ENCODE measurements around the gene SUMO3. TPM values are rescaled to one million over a fixed set of nuclear protein-coding genes. Genes with fewer than 3 reads are reported as not detected.

Gene SUMO3
- total RNA-seq, 1 donor, result 86.3 TPM

DNA sequence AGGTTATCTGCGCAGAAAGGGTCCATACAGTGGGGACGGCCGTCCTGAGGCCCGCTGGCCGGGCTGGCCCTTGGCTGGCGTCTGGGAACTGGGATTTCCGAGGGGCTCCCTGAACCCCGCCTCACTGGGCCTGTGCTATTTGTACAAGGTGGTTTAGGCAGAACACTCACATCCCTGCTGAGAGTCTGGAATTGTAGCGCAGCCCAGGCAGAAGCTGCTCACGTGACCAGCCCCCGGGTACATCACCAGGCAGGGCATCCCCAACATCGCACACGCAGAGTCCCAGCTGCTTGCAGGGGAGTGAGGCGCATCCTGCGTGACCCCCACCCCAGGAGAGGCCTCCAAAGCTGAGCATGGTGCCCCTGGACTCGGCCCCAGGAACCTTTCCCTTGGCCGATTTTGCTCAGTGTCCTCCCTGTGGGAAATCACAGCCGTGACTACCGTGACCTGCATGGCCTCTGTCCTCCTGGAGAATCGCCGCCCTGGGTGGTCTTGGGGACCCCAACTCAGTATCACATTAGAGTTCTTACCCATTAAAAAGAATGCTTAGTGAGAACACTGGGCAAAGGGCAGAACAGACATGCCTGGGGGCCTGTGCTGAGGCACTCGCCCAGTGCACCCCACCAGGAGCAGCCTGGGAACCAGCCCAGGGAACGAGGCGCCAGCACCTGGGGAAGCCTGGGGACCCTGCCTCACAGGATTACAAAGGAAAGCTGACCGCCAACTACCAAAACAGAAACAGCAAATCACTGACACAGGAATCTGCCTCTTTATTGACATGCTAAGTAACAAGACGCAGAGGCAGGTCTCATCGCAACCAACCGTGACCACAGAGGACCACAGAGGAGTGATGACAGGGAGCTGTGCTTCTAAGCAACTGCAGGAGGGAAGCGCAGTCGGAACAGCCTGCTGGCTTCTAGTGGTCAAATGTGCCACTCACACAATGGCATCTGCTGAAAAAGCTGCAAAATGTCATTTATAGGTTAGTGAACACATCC lies 49.7 kb downstream of the SUMO3 start:
- Histone ChIP-seq H3K27me3 (ENCODE audit: insufficient read depth, low read length) (no peaks in the 10 kb centered on the region), H3K9me3 (ENCODE audit: low read depth, low read length) (no peaks in the 10 kb centered on the region), H3K4me3 (ENCODE audit: low read length) (no peak overlapping the region), H3K4me1 (ENCODE audit: insufficient read depth, low read length) (peaks cover 5% of the 10 kb centered on the region)

DNA sequence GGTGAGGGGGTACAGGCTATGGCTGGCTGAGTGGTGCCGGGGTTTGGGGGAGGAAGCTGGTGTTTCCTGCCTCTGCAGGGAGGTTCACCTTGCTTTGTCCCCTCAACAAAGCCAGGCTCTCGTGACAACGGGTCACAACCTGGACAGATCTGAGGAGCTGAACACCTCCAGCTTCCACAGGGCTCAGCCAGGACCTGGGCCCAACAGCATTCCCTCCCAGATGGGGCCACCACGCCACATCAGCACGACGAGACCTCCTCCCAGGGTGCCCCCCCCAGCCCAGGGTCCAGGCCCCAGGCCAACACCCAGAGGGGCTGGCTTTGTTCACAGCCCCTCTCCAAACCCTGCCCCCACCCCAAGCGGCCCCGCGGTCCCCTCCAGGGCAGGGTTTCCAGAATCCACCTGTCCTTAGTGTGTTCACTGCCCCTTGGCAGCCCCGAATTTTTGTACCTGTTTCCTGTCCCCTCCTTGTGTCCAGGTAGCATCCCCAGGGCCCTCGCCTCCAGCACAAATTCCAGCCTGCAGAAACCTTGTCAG lies 51.0 kb downstream of the SUMO3 start:
- Histone ChIP-seq H3K4me1 (ENCODE audit: insufficient read depth, low read length) (peaks cover 5% of the 10 kb centered on the region), H3K4me3 (ENCODE audit: low read length) (no peak overlapping the region), H3K9me3 (ENCODE audit: low read depth, low read length) (no peaks in the 10 kb centered on the region), H3K27me3 (ENCODE audit: insufficient read depth, low read length) (no peaks in the 10 kb centered on the region)

DNA sequence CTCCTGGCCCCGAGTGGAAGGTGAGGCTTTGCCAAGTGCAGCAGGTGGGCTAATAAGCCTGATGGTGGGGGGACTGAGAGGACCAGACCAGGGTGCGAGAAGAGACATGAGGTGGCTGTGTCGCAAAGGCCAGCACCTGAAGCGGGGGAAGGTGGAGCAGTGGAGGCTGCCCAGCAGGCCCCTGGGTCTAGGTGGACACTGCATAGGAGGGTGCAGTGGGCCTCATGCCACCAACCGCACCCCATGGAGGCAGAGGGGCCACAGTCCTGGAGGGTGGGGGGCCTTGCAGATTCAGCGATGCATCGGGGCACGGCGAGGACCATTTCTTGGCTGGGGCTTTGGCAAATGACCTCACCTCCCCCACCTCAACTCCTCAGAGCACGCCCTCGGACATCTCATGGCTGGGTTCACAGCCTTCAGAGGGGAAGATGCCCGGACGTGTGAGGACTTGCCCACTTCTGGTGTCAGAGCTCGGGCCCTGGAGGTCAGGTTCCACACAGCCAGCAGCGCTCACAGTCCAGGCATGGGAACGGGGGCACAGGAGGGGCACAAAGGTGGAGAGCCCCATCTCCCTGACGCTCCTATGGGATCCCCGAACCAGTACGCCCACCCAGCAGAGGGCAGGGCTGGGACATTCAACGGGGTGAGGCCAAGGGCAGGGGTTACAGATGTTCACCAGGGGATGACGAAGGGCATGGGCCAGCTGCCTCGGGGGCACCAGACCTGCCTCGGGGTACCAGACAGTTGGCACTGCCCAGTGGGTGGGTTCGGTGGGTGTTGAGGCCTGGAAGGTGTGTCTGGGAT lies 51.6 kb downstream of the SUMO3 start:
- no peak overlapping the region for H3K4me3 ChIP-seq (ENCODE audit: low read length)
- H3K4me1 ChIP-seq (ENCODE audit: insufficient read depth, low read length), result peaks cover 5% of the 10 kb centered on the region
- no peaks in the 10 kb centered on the region for H3K9me3 ChIP-seq (ENCODE audit: low read depth, low read length)
- no peaks in the 10 kb centered on the region for H3K27me3 ChIP-seq (ENCODE audit: insufficient read depth, low read length)

DNA sequence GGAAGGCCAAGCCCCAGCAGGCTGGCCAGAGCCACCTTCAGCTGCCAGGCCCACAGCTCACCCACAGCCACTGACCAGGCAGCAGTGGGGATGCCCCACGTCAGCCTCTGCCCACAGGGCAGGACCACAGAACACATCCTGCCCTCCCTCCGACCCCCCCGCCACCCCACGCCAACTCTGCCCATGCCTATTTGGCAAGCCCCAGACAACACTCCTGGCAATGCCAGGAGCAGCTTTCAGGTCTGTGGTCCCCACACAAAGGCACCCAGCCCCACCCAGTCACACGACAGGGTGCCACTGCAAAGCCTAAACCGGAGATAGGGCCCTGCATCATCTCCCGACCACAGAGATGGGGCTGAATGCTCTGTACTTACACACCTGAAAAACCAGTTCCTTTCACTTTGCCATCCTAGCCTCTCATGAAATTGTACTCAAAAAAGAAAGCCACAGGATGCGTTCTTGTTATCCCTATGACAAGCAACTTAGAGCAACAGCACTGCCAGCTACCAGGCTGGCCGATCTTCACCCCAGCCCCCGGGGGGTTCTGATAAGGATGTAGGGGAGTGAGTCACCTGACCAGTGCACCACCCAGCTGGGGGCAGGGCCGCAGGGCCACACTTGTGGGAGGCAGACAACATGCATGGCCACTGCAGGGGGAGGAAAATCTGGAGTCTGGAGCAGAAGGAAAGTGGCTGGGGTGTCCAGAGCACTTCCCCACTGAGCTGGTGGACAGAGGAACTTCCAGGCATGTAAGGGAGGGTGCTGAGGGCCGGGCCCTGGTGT lies 52.4 kb downstream of the SUMO3 start:
- Histone ChIP-seq H3K4me1 (ENCODE audit: insufficient read depth, low read length) (peaks cover 5% of the 10 kb centered on the region), H3K4me3 (ENCODE audit: low read length) (no peak overlapping the region), H3K27me3 (ENCODE audit: insufficient read depth, low read length) (no peaks in the 10 kb centered on the region), H3K9me3 (ENCODE audit: low read depth, low read length) (no peaks in the 10 kb centered on the region)

DNA sequence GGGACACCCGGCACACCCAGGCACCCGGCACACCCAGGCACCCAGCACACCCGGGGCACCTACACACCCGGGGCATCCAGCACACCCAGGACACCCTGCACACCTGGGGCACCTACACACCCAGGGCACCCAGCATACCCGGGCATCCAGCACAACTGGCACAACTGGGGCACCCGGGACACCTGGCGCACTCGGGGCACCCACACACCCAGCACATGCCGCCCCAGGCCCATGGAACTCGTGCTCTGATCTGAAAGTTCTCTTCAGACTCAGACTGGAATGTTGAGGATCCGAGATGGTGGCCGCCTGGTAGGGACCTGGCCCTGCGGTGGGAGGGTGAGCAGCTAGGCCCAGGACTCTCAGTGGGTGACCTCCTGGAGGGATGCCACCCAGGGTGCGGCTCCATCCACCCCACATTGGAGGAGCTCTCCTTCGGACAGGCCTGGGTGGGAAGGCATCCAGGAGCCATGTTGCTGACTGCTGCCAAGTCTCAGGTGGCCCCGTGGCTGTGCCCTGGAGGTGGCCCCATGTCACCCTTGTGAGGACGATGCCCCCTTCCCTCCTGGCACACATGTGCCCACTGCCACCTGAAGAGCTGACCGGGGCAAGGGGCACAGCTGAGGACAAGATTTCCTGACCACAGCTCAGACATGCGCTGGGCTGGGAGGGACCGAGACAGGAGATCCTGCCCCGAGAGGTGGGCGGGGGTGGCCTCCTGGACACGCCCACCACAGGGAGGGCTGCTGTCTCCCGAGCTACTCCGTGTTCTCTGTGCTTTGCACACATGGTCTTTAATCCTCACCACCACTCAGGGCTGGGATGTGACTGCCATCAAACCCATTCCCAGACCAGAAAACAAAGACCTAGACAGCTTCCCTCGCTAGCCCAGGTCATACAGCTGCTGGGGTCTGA lies 53.3 kb downstream of the SUMO3 start:
- Histone ChIP-seq H3K27me3 (ENCODE audit: insufficient read depth, low read length) (no peaks in the 10 kb centered on the region), H3K4me1 (ENCODE audit: insufficient read depth, low read length) (peaks cover 5% of the 10 kb centered on the region), H3K9me3 (ENCODE audit: low read depth, low read length) (no peaks in the 10 kb centered on the region), H3K4me3 (ENCODE audit: low read length) (no peak overlapping the region)

DNA sequence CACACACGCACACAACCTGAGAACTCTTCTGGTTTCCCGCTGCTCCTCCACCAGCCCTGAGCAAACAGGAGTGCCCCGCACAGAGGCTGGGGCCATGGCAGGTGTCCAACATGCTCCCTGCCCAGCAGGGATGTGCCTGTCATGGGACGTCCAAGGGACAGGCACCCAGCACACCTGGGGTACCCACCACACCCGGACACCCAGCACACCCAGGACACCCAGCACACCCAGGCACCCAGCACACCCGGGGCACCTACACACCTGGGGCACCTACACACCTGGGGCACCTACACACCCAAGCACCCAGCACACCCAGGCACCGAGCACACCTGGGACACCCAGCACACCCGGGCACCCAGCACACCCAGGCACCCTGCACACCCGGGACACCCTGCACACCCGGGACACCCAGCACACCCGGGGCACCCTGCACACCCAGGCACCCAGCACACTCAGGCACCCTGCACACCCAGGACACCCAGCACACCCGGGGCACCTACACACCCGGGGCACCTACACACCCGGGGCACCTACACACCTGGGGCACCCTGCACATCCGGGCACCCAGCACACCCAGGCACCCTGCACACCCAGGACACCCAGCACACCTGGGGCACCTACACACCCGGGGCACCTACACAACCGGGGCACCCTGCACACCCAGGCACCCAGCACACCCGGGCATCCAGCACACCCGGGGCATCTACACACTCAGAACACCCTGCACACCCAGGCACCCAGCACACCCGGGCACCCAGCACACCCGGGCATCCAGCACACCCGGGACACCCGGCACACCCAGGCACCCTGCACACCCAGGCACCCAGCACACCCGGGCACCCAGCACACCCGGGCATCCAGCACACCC lies 54.2 kb downstream of the SUMO3 start:
- H3K4me3 ChIP-seq (ENCODE audit: low read length), result no peak overlapping the region
- H3K9me3 ChIP-seq (ENCODE audit: low read depth, low read length), result no peaks in the 10 kb centered on the region
- no peaks in the 10 kb centered on the region for H3K27me3 ChIP-seq (ENCODE audit: insufficient read depth, low read length)
- peaks cover 5% of the 10 kb centered on the region for H3K4me1 ChIP-seq (ENCODE audit: insufficient read depth, low read length)

DNA sequence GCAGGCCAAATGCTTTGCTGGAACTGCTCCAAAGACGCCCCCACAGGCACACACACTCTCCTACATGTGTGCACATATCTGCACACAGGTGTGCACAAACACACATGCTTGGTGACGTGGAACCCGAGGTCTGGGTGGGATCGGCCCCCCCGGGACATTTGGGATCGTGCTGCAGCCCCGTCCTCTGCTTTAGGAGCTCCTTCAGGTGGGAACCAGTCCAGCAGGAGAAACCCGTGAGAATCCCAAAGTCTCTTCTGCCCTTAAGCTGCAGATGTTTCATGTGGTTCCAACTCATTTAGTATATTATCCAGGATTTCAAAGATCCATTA lies 54.8 kb downstream of the SUMO3 start:
- peaks cover 5% of the 10 kb centered on the region for H3K4me1 ChIP-seq (ENCODE audit: insufficient read depth, low read length)
- no peaks in the 10 kb centered on the region for H3K9me3 ChIP-seq (ENCODE audit: low read depth, low read length)
- H3K27me3 ChIP-seq (ENCODE audit: insufficient read depth, low read length), result no peaks in the 10 kb centered on the region
- no peak overlapping the region for H3K4me3 ChIP-seq (ENCODE audit: low read length)

DNA sequence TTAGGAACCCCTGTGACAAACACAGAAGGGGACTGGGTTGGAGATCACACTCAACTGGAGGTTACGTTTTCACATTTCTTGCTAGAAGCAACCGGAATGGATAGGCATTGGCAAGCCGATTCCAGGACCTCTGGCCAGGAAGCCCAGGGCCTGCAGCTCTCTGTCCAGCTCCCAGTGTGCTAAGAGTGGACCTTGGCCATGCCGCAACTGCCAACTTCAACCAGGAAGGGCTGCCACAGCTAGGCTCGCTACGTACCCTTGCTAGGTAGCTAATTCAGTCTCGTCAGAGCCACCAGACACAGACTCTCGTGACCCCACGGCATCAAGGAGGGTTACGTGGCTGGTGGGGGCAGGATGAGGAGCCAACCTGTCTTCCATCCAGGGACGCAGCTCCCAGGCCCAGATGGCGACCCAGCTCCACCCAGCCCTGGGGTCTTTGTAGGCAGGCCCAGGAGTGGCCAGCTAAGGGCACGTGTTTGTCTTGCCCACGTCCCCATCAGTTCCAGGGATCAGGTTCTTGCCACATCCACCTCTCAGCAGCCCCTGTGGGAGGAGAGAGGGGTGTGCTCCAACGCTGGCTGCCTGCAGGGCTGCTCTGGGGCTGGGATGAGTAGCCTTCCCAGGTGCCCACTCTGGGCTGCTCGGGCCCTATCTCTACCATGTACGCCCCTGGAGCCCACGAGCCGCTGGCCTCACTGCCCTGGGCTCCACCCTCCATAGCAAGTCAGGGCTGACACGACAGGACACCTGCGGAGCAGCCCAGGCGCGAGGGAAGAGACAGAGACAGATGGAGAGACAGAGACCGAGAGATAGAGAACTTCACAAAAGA lies 55.4 kb downstream of the SUMO3 start:
- Histone ChIP-seq H3K9me3 (ENCODE audit: low read depth, low read length) (no peaks in the 10 kb centered on the region), H3K27me3 (ENCODE audit: insufficient read depth, low read length) (no peaks in the 10 kb centered on the region), H3K4me3 (ENCODE audit: low read length) (no peak overlapping the region), H3K4me1 (ENCODE audit: insufficient read depth, low read length) (peaks cover 5% of the 10 kb centered on the region)

DNA sequence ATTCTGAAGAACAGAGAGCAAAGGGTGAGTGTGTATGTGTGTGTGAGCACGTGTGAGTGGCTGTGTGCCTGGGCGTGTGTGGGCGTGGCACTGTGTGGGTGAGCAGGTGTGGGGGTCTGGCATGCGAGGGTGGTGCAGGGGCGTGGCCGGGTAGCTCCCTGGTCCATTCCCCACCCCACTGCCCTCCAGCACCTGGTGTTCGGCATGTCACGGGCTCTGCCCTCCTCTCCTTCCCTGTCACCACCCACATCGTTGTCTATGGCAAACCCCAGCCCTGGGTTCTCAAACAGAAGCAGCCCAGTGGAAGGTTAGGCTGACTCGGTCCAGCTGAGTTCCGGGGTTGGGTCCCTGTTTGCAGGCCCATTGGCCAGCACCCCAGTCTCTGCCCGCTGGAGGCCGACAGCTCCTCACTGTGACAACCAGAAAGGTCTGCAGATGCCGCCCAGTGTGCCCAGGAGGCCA lies 56.1 kb downstream of the SUMO3 start:
- Histone ChIP-seq H3K4me3 (ENCODE audit: low read length) (no peak overlapping the region), H3K9me3 (ENCODE audit: low read depth, low read length) (no peaks in the 10 kb centered on the region)

DNA sequence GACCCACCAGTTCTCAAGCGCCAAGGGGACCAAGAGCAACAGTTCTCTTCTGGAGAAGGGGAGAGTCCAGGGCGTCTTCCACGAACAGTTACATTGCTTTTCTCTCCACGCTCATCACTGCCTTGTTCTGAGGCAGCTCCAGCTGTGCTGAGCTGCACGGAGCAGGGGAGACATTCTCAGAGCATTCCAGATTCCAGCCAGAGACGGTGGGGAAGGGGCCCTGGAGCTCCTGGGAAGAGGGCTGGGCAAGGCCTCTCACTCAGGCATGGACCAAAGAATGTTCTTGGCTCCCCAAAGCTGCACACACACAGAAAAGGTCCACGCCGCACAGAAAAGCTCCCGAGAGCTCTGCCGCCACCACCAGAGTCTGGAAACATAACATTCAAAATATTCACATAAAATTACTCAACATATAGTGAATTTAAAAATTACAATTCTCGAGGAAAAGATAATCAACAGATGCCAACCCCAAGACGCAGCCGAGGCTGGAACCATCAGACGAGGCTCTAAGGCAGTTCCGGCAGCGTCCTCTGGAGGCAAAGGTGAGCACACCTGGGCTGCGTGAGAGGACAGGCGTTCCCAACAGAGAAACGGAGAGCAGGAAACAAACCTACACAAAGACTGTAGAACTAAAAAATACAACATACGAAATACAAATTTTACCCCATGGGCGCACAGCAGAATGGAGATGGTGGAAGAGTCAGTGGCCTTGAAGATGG lies 56.7 kb downstream of the SUMO3 start:
- Histone ChIP-seq H3K4me1 (ENCODE audit: insufficient read depth, low read length) (peaks cover 5% of the 10 kb centered on the region), H3K9me3 (ENCODE audit: low read depth, low read length) (no peaks in the 10 kb centered on the region), H3K27me3 (ENCODE audit: insufficient read depth, low read length) (no peaks in the 10 kb centered on the region), H3K4me3 (ENCODE audit: low read length) (no peak overlapping the region)

More for the DNA sequence above, 56.1 kb downstream of the SUMO3 start:
- no peaks in the 10 kb centered on the region for H3K27me3 ChIP-seq (ENCODE audit: insufficient read depth, low read length)
- H3K4me1 ChIP-seq (ENCODE audit: insufficient read depth, low read length), result peaks cover 5% of the 10 kb centered on the region

DNA sequence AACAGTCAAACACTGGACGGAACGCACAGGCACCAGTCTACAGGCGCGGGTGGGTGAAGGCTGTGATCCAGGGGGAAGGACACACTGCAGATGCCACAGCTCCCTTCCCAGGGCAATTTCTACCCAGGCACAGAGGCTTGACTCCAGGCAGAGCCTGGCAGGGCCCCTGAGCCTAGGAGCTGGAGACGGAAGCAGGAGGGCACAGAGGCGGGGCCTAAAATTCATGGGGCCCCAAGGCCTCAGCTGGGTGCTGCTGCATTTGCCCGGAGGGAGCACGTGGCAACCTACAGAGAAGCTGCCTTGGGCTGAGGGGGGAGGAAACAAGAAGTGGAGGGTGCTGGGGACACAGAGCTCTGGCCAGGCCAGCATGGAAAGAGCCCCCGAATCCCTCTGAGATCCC lies 57.5 kb downstream of the SUMO3 start:
- Histone ChIP-seq H3K9me3 (ENCODE audit: low read depth, low read length) (no peaks in the 10 kb centered on the region), H3K27me3 (ENCODE audit: insufficient read depth, low read length) (no peaks in the 10 kb centered on the region), H3K4me3 (ENCODE audit: low read length) (no peak overlapping the region)

More for the DNA sequence above, 57.5 kb downstream of the SUMO3 start:
- H3K4me1 ChIP-seq (ENCODE audit: insufficient read depth, low read length), result no peaks in the 10 kb centered on the region

All from mononuclear cell (primary cell).